Measurements from ENCODE around the gene PTPRR. TPM values are rescaled to one million over a fixed set of nuclear protein-coding genes. Genes with fewer than 3 reads are reported as not detected.

PTPRR gene
- total RNA-seq, 1 donor from 2014 or later, result 0.98 TPM

- H3K9me3 ChIP-seq, result no peaks in the 10 kb centered on the region
- H3K36me3 ChIP-seq, result no peaks in the 10 kb centered on the region
- TF ChIP-seq POLR2AphosphoS5 (IDR thresholded peaks at IDR 0.05; ENCODE audit: insufficient read depth in 1 of 2, low read depth in 1 of 2) (no peak), CTCF (IDR thresholded peaks at IDR 0.05) (no peak), POLR2A (IDR thresholded peaks at IDR 0.05) (no peak)
- H3K27me3 ChIP-seq, result no peaks in the 10 kb centered on the region
- intact Hi-C loops (cut with DNase I), result no loop called here
- no peak overlapping the region for H3K4me3 ChIP-seq
- no peak overlapping the region for H3K27ac ChIP-seq
- no peak for DNase-seq (ENCODE audit: extremely low spot score in 2 of 2)
- H3K4me1 ChIP-seq, result no peaks in the 10 kb centered on the region
Measured at GRCh38 chr12:70853326-70853725, 67.2 kb downstream of the PTPRR start.

- intact Hi-C loops (cut with DNase I), result no loop called here
- H3K27me3 ChIP-seq, result no peaks in the 10 kb centered on the region
Measured at GRCh38 chr12:70852416-70853150, 68.0 kb downstream of the PTPRR start.

GRCh38 chr12:70849265-70849960 is 71.1 kb downstream of the PTPRR start:
- Histone ChIP-seq H3K27ac (no peak overlapping the region), H3K4me3 (no peak overlapping the region), H3K27me3 (no peaks in the 10 kb centered on the region), H3K36me3 (no peaks in the 10 kb centered on the region), H3K9me3 (no peaks in the 10 kb centered on the region), H3K4me1 (no peaks in the 10 kb centered on the region)
- no peak for DNase-seq (ENCODE audit: extremely low spot score in 2 of 2)
- intact Hi-C loops (cut with DNase I), result no loop called here
- TF ChIP-seq POLR2A (IDR thresholded peaks at IDR 0.05) (no peak), CTCF (IDR thresholded peaks at IDR 0.05) (no peak), POLR2AphosphoS5 (IDR thresholded peaks at IDR 0.05; ENCODE audit: insufficient read depth in 1 of 2, low read depth in 1 of 2) (no peak)

More at GRCh38 chr12:70852416-70853150, 68.0 kb downstream of the PTPRR start:
- Histone ChIP-seq H3K4me1 (no peaks in the 10 kb centered on the region), H3K36me3 (no peaks in the 10 kb centered on the region), H3K9me3 (no peaks in the 10 kb centered on the region), H3K4me3 (no peak overlapping the region), H3K27ac (no peak overlapping the region)
- DNase-seq (ENCODE audit: extremely low spot score in 2 of 2), result no peak
- no peak for TF ChIP-seq POLR2AphosphoS5 (IDR thresholded peaks at IDR 0.05; ENCODE audit: insufficient read depth in 1 of 2, low read depth in 1 of 2)
- TF ChIP-seq CTCF (IDR thresholded peaks at IDR 0.05), result no peak
- TF ChIP-seq POLR2A (IDR thresholded peaks at IDR 0.05), result no peak

- intact Hi-C loops (cut with DNase I), result no loop called here
- H3K36me3 ChIP-seq, result no peaks in the 10 kb centered on the region
- DNase-seq (ENCODE audit: extremely low spot score in 2 of 2), result no peak
Measured at GRCh38 chr12:70847871-70848270, 72.7 kb downstream of the PTPRR start.

More at GRCh38 chr12:70847871-70848270, 72.7 kb downstream of the PTPRR start:
- no peak overlapping the region for H3K4me3 ChIP-seq
- no peaks in the 10 kb centered on the region for H3K4me1 ChIP-seq
- H3K9me3 ChIP-seq, result no peaks in the 10 kb centered on the region
- TF ChIP-seq CTCF (IDR thresholded peaks at IDR 0.05) (no peak), POLR2AphosphoS5 (IDR thresholded peaks at IDR 0.05; ENCODE audit: insufficient read depth in 1 of 2, low read depth in 1 of 2) (no peak), POLR2A (IDR thresholded peaks at IDR 0.05) (no peak)
- H3K27ac ChIP-seq, result no peak overlapping the region
- H3K27me3 ChIP-seq, result no peaks in the 10 kb centered on the region
